PC-9 (cell line): Measurements from ENCODE around the gene ADGRD1. TPM values are rescaled to one million over a fixed set of nuclear protein-coding genes. Genes with fewer than 3 reads are reported as not detected.

Experiments
- BruUV-seq: library from RNA; stranded (reverse); fragments of 400-500 nt; replicated peaks from 2 replicates; lab custom pipeline; 2021; lab: Mats Ljungman, UMichigan
- CTCF ChIA-PET: fragments of 300-600 bp; sonication (Branson Sonifier 250); formaldehyde crosslinking; loops from one replicate; lab custom pipeline; 2022; ENCODE audit warnings: antibody characterized with exemption; lab: Charles Lee
- POLR2A ChIA-PET: fragments of 300-600 bp; sonication (Branson Sonifier 250); formaldehyde crosslinking; loops from one replicate; lab custom pipeline; 2022; ENCODE audit warnings: antibody characterized with exemption; ENCODE audit not compliant: unreplicated experiment; lab: Charles Lee
- DNase-seq, 2 experiments: peaks; one replicate each; pipeline versions ENCODE4 v3.0.0 to v3.0.0-alpha.2; 2015 to 2022; ENCODE audit warnings: mixed read lengths in 1 of 2
- H2AFZ ChIP-seq: fragments of 200-600 bp; sonication (generic); 2 replicates; pipeline ENCODE4 v1.8.1; 2017; ENCODE audit warnings: antibody characterized with exemption
- H3F3A ChIP-seq: fragments of 200-600 bp; sonication (generic); 2 replicates; pipeline ENCODE4 v1.8.1; 2017; ENCODE audit warnings: antibody characterized with exemption, mild to moderate bottlenecking, low read depth; ENCODE audit not compliant: insufficient read depth
- H3K27ac ChIP-seq: fragments of 200-600 bp; sonication (generic); 2 replicates; pipeline ENCODE4 v1.6.1; 2016; ENCODE audit warnings: mixed run types
- H3K27me3 ChIP-seq: fragments of 200-600 bp; sonication (generic); 2 replicates; pipeline ENCODE4 v1.6.1; 2016; ENCODE audit warnings: low read depth, mixed run types; ENCODE audit not compliant: insufficient read depth
- H3K36me3 ChIP-seq: fragments of 200-600 bp; sonication (generic); 2 replicates; pipeline ENCODE4 v1.6.1; 2016; ENCODE audit warnings: low read depth, mixed run types
- H3K4me1 ChIP-seq: fragments of 200-600 bp; sonication (generic); replicated peaks from 2 replicates; pipeline ENCODE4 v1.6.1; 2016; ENCODE audit warnings: mixed run types; ENCODE audit not compliant: insufficient read depth
- H3K4me2 ChIP-seq: fragments of 200-600 bp; sonication (generic); 2 replicates; pipeline ENCODE4 v1.6.1; 2017; ENCODE audit warnings: mixed run types
- H3K4me3 ChIP-seq: fragments of 200-600 bp; sonication (generic); 2 replicates; pipeline ENCODE4 v1.6.1; 2016; ENCODE audit warnings: mixed run types
- H3K79me2 ChIP-seq: fragments of 200-600 bp; sonication (generic); 2 replicates; pipeline ENCODE4 v1.6.1; 2017; ENCODE audit warnings: low read depth, mixed run types
- H3K9me2 ChIP-seq: fragments of 200-600 bp; sonication (generic); 2 replicates; pipeline ENCODE4 v1.8.1; 2017; ENCODE audit warnings: mild to moderate bottlenecking; ENCODE audit not compliant: insufficient read depth
- H3K9me3 ChIP-seq: fragments of 200-600 bp; sonication (generic); 2 replicates; pipeline ENCODE4 v1.8.1; 2016; ENCODE audit warnings: low read depth; ENCODE audit not compliant: insufficient read depth
- H4K20me1 ChIP-seq: fragments of 200-600 bp; sonication (generic); 2 replicates; pipeline ENCODE4 v1.8.1; 2017; ENCODE audit not compliant: insufficient read depth
- EZH2 ChIP-seq: fragments of 200-600 bp; sonication (generic); IDR thresholded peaks from 2 replicates; pipeline ENCODE4 v1.8.0; 2017; ENCODE audit warnings: antibody characterized with exemption, low read depth
- intact Hi-C: fragments of 100-400 bp; cut with micrococcal nuclease; formaldehyde crosslinking; loops from one replicate; pipeline ENCODE4 v1.10.0; 2022; ENCODE audit not compliant: unreplicated experiment
- total RNA-seq: library from RNA; stranded (reverse); gene quantifications from 2 replicates; pipeline ENCODE4 v1.2.3, GENCODE V29; 2021
- TF ChIP-seq, protein P1 (sequence below): fragments of 200-600 bp; sonication (generic); conservative IDR thresholded peaks from 2 replicates; pipeline ENCODE4 v1.6.1; 2017; ENCODE audit warnings: mixed run types, antibody characterized with exemption, mild to moderate bottlenecking, moderate library complexity

Gene ADGRD1
- total RNA-seq, 1 experiment from 2014 or later: not detected

DNA sequence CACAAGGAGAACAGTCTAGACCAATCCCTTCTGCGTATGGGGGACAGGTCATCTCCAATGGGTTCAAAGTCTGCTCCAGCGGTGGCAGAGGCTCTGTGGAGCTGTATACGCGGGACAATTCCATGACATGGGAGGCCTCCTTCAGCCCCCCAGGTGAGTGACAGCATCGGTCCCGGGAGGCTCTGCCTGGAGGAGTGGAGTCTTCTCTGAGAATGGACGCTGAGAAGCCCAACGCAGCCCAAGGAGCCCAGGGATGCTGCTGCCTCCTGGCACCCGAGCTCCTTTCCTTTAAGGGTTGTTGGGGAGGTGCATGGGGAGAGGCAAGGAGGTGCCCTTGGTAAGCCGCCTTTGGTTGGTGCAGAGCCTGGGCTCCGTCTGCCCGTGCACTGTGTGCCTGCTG lies 28.2 kb downstream of the ADGRD1 start:
- Histone ChIP-seq H2AFZ (no peak overlapping the region), H3K9me3 (no peaks in the 10 kb centered on the region), H3K4me2 (no peak overlapping the region), H3K9me2 (no peaks in the 10 kb centered on the region), H3K27ac (no peak overlapping the region), H3K4me3 (no peak overlapping the region), H3K79me2 (no peaks in the 10 kb centered on the region), H3K27me3 (peaks cover 79% of the 10 kb centered on the region), H3K36me3 (no peaks in the 10 kb centered on the region), H3F3A (no peaks in the 10 kb centered on the region), H4K20me1 (no peaks in the 10 kb centered on the region), H3K4me1 (no peaks in the 10 kb centered on the region)
- CTCF ChIA-PET: no interaction called here
- no peak for DNase-seq
- no TSS peak for BruUV-seq
- intact Hi-C loops: no loop called here
- POLR2A ChIA-PET: no interaction called here
- TF ChIP-seq EZH2: no peak
- TF ChIP-seq, protein P1, sequence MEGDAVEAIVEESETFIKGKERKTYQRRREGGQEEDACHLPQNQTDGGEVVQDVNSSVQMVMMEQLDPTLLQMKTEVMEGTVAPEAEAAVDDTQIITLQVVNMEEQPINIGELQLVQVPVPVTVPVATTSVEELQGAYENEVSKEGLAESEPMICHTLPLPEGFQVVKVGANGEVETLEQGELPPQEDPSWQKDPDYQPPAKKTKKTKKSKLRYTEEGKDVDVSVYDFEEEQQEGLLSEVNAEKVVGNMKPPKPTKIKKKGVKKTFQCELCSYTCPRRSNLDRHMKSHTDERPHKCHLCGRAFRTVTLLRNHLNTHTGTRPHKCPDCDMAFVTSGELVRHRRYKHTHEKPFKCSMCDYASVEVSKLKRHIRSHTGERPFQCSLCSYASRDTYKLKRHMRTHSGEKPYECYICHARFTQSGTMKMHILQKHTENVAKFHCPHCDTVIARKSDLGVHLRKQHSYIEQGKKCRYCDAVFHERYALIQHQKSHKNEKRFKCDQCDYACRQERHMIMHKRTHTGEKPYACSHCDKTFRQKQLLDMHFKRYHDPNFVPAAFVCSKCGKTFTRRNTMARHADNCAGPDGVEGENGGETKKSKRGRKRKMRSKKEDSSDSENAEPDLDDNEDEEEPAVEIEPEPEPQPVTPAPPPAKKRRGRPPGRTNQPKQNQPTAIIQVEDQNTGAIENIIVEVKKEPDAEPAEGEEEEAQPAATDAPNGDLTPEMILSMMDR: no peak

DNA sequence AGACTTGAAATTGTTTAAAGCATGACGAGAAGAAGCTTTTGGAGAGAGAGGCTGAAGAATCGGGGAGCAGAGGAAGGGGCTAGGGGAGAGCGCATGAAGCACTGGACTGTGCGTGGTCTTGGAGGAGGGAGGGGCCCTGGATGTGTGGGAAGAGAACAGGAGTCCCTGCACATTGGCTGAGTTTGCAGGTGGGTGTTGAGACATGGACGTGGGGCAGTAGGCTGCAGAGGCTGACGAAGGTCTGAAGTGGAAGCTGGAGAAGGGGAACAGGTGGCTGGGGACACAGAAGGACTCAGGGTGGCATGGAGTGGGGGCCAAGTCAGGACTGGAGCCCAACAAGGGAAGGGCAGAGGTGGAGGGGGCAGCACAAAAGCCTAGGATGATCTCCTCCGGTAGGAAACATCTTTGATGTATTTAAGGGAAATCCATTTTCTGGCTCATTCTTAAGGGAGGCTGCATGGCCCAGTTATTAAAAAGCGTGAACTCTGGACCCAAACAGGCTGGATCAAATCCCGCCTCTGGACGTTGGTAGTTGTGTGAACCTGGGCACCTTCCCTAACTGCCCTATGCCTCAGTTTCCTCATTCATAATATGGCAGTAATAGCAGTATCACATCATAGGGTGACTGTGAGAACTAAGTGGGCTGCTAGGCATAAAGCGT lies 29.0 kb downstream of the ADGRD1 start:
- TF ChIP-seq, protein P1: no peak
- no peak for TF ChIP-seq EZH2
- no TSS peak for BruUV-seq
- no peaks in the 10 kb centered on the region for H3K36me3 ChIP-seq
- H3K9me2 ChIP-seq: no peaks in the 10 kb centered on the region
- no peaks in the 10 kb centered on the region for H3K4me1 ChIP-seq
- no peak overlapping the region for H3K4me2 ChIP-seq
- H3K9me3 ChIP-seq: no peaks in the 10 kb centered on the region
- no peak overlapping the region for H3K4me3 ChIP-seq
- no peaks in the 10 kb centered on the region for H3F3A ChIP-seq
- H3K27me3 ChIP-seq: peaks cover 79% of the 10 kb centered on the region
- intact Hi-C loops: no loop called here
- no peak overlapping the region for H3K27ac ChIP-seq
- no peak overlapping the region for H2AFZ ChIP-seq
- H4K20me1 ChIP-seq: no peaks in the 10 kb centered on the region
- CTCF ChIA-PET: no interaction called here
- POLR2A ChIA-PET: no interaction called here
- no peaks in the 10 kb centered on the region for H3K79me2 ChIP-seq
- DNase-seq: no peak

DNA sequence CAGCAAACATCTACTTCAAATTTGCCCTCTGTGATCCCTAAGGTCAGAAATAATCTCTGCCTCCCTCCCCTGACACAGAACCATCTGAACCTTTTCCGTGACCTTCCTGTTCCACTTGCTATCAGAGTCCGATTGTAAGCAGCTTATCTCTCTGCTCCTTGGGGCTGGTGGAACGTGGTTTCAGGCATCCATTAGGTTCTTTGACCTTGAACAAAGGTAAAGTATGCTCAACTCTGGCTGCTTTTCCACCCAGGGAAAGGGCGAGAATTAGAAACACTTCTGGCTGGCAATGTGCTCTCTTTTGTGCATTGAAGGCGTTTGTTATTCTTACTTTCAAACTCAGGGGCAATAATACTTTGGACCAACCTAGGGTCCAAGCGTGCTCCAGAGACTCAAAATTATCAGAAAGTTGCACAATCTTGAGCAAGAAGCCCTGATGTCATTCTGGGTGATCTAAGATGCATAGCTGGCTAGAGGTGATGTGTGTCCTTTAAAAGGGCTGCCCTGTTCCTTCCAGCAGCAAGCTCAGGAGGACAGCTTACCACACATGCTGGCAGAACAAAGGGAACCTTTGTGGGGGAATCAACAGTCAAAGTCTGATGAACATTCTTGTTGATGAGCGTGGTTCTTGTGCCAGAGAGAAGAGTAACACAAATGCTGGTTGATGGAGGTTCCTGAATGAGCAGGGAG lies 29.8 kb downstream of the ADGRD1 start:
- no peaks in the 10 kb centered on the region for H3K36me3 ChIP-seq
- no peak overlapping the region for H3K4me2 ChIP-seq
- no peaks in the 10 kb centered on the region for H3K9me2 ChIP-seq
- ChIA-PET CTCF (no interaction called here), POLR2A (no interaction called here)
- peaks cover 74% of the 10 kb centered on the region for H3K27me3 ChIP-seq
- H4K20me1 ChIP-seq: no peaks in the 10 kb centered on the region
- no peak overlapping the region for H3K27ac ChIP-seq
- no peak for DNase-seq
- intact Hi-C loops: no loop called here
- no TSS peak for BruUV-seq
- no peaks in the 10 kb centered on the region for H3F3A ChIP-seq
- no peak overlapping the region for H3K4me3 ChIP-seq
- no peak for TF ChIP-seq EZH2
- TF ChIP-seq, protein P1: no peak
- no peaks in the 10 kb centered on the region for H3K79me2 ChIP-seq
- no peaks in the 10 kb centered on the region for H3K4me1 ChIP-seq
- H2AFZ ChIP-seq: no peak overlapping the region
- no peaks in the 10 kb centered on the region for H3K9me3 ChIP-seq
